ENCODE measurements around the gene DCXR. TPM values are rescaled to one million over a fixed set of nuclear protein-coding genes. Genes with fewer than 3 reads are reported as not detected.

Gene DCXR
- total and polyA plus RNA-seq, 2 of the 13 experiments (the other 11 are each of a cell fraction or from before 2014, with no cell fraction given): 287 to 311 TPM

DNA sequence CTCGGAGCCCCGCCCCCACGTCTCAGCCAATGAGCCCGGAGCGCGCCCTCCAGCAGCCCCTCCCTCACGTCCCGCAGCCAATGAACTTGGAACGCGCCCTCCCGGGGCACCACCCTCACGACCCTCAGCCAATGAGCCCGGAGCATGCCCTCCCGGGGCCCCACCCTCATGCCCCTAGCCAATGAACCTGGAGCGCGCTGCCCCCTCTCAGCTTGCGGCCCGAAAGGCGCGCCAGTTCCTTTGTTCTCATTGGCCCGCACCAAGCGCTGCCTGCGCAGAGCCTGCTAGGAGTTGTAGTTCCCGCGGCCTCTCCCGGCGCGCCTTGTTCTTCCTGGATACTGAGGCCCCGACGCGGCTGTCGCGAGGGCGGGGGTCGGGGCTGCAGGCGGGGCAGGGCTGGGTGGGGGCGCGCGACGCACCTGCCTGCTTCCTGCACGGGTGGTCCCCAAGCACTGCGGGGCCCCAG lies 14.5 kb downstream of the DCXR start, which contains the start of gene LRRC45 (continued):
- peak; percentile 4 for TF ChIP-seq ZNF687 (CRISPR knock-in tag; IDR thresholded peaks at IDR 0.05)
- 0 out of 2 replicates have a peak, but pooled peaks have one; percentile 2 for TF ChIP-seq GATAD2A (CRISPR knock-in tag; IDR thresholded peaks at IDR 0.05)
- no peak for TF ChIP-seq PCBP2 (optimal IDR thresholded peaks at IDR 0.05; ENCODE audit: low read depth, low read length, poor library complexity, severe bottlenecking)
- TF ChIP-seq KLF6 (CRISPR knock-in tag; IDR thresholded peaks at IDR 0.05): no peak
- peak; percentile 97 for TF ChIP-seq SP2 (CRISPR knock-in tag; IDR thresholded peaks at IDR 0.05)
- no peak for TF ChIP-seq ZMYM2 (CRISPR knock-in tag; IDR thresholded peaks at IDR 0.05)
- 0 out of 2 replicates have a peak, but pooled peaks have one; percentile 59 for TF ChIP-seq ZFY (CRISPR knock-in tag; IDR thresholded peaks at IDR 0.05)
- TF ChIP-seq, protein P1, sequence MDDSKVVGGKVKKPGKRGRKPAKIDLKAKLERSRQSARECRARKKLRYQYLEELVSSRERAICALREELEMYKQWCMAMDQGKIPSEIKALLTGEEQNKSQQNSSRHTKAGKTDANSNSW (CRISPR knock-in tag; IDR thresholded peaks at IDR 0.05; ENCODE audit: borderline replicate concordance): 0 out of 2 replicates have a peak, but pooled peaks have one; percentile 28
- TF ChIP-seq ELF1 (CRISPR knock-in tag; IDR thresholded peaks at IDR 0.05): peak; percentile 93
- peak; percentile 60; the same call in 1 of the 2 replicates for TF ChIP-seq ZNF879 (CRISPR knock-in tag; IDR thresholded peaks at IDR 0.05)
- TF ChIP-seq ZNF362 (CRISPR knock-in tag; IDR thresholded peaks at IDR 0.05; ENCODE audit: borderline replicate concordance): no peak
- TF ChIP-seq, protein P2, sequence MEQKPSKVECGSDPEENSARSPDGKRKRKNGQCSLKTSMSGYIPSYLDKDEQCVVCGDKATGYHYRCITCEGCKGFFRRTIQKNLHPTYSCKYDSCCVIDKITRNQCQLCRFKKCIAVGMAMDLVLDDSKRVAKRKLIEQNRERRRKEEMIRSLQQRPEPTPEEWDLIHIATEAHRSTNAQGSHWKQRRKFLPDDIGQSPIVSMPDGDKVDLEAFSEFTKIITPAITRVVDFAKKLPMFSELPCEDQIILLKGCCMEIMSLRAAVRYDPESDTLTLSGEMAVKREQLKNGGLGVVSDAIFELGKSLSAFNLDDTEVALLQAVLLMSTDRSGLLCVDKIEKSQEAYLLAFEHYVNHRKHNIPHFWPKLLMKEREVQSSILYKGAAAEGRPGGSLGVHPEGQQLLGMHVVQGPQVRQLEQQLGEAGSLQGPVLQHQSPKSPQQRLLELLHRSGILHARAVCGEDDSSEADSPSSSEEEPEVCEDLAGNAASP (CRISPR knock-in tag; IDR thresholded peaks at IDR 0.05; ENCODE audit: borderline replicate concordance): 0 out of 2 replicates have a peak, but pooled peaks have one; percentile 4
- no peak for TF ChIP-seq ZNF777 (CRISPR knock-in tag; IDR thresholded peaks at IDR 0.05)
- peak; percentile 88 for TF ChIP-seq CREM (IDR thresholded peaks at IDR 0.05)
- TF ChIP-seq CREM (CRISPR knock-in tag; IDR thresholded peaks at IDR 0.05): no peak
- TF ChIP-seq MAZ (IDR thresholded peaks at IDR 0.05; ENCODE audit: borderline replicate concordance, low read depth, low read length): peak; percentile 97
- peak; percentile 61 for TF ChIP-seq MAZ (CRISPR knock-in tag; IDR thresholded peaks at IDR 0.05; ENCODE audit: low read depth)
- 0 out of 2 replicates have a peak, but pooled peaks have one; percentile 15 for TF ChIP-seq ZNF543 (CRISPR knock-in tag; IDR thresholded peaks at IDR 0.05)
- peak; percentile 25; the same call in 1 of the 2 replicates for TF ChIP-seq ZNF670 (CRISPR knock-in tag; IDR thresholded peaks at IDR 0.05; ENCODE audit: borderline replicate concordance)
- peak; percentile 41 for TF ChIP-seq ASH2L (IDR thresholded peaks at IDR 0.05; ENCODE audit: insufficient read length, low read depth, low read length)
- TF ChIP-seq SP5 (CRISPR knock-in tag; IDR thresholded peaks at IDR 0.05; ENCODE audit: borderline replicate concordance, low read depth): peak; percentile 63; the same call in 1 of the 2 replicates
- TF ChIP-seq MBNL3 (CRISPR knock-in tag; conservative IDR thresholded peaks at IDR 0.05): no peak
- peak; percentile 78 for TF ChIP-seq YEATS2 (CRISPR knock-in tag; IDR thresholded peaks at IDR 0.05; ENCODE audit: borderline replicate concordance)
